HG02623 (cell line): ENCODE data around the gene ATAD3C.
"Not testable (repeated sequence)": the region's sequence is repeated elsewhere in the genome, so short reads cannot be mapped to it uniquely, and the experiment has no call there.

ENCODE experiments used
- ATAC-seq: cut with Tn5 transposase; IDR thresholded peaks from one replicate; pipeline ENCODE4 v1.9.1; 2021; ENCODE audit warnings: moderate library complexity; ENCODE audit not compliant: unreplicated experiment

ATAD3C gene

DNA sequence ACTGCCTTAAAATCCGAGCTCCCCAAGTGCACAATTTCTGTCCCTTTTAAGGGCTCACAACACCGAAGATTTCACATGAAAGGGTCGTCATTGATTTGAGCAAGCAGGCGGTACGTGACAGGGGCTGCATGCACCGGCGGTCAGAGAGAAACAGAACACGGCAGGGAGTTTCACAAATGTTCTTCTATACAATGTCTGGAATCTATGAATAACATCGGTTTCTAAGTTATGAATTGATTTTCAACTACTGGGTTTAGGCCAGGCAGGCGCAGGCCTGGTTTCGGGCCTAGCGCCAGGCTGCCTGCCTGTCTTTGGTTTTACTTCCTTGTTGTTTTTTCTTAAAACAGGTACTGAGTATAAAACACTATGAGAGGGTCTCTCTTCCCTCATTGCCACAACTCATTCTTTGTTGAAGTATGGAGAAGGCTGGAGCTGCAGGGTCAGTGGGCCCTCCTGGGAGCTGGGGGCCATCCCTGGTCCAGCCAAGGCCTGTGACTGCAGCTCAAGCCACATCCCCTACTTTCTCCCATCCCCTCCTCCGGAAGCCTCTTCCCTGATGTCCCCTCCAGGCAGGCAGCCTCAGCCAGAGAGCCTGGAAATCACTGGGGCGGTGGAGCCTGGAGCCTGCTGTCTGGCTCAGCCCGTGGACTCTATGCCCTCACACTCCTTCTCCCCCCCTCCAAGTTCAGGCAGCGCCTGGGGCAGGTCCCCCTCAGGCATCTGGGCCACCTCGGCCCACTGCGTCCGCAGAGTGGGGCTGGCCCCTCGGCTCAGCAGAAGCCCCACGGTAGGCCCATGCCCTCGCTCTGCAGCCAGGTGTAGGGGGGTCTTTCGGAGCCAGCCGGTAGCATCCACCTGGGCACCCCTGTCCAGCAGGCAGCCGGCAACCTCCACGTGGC lies 30.8 kb upstream of the ATAD3C start:
- no peak for ATAC-seq

DNA sequence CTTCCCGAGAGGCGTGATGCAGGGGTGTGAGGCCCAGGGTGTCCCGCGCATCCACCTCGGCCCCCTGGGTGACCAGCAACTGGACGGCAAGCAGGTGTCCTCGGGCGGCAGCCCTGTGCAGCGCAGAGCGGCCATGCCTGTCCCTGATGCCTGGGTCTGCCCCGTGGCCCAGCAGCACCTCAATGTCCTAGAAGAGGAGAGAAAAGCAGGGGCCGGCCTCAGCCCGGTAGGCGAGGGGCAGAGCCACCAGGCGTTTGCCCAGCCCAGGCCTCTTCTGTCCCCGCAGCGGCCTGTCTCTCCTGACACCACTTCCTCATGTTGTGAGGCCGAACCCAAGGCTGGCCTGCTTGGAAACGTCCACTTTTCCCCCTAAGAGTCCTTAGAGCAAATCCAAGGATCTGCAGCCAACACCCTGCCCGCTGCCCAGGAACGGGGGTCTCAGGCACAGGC lies 30.1 kb upstream of the ATAD3C start:
- no peak for ATAC-seq

DNA sequence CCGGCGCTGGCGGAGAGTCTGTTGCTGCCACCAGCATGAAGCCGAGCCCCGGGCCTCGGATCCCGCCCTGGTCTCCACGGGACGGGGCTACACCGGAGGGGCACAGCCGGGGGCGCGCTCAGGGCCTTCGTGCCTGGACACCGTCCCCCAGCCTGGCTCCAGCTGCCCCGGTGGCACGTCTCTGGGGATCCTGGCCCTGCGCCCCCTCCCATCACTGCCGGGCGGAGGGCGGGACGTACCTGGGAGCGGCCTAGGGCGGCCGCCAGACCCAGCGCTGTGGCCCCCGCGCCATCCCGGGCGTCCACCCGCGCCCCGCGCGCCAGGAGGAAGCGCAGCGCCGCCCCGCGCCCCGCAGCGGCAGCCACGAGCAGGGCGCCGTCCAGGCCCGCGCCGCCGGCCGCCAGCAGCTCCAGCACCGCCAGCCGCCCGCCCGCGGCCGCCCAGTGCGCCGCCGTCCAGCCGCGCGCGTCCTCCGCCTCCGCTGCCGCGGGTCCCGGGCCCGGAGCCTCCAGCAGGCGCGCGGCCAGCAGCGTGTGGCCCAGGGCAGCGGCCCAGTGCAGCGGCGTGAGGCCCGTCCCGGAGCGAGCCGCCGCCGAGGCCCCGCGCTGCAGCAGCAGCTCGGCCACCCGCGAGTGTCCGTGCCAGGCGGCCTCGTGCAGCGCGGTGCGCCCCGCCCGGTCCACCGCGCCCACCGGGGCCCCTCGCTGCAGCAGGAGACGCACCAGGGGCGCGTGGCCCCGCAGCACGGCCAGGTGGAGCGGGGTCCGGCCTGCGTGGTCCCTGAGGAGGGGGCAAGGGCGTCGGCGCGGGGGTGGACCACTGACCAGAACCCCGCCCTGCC lies 29.5 kb upstream of the ATAD3C start:
- ATAC-seq = no peak

DNA sequence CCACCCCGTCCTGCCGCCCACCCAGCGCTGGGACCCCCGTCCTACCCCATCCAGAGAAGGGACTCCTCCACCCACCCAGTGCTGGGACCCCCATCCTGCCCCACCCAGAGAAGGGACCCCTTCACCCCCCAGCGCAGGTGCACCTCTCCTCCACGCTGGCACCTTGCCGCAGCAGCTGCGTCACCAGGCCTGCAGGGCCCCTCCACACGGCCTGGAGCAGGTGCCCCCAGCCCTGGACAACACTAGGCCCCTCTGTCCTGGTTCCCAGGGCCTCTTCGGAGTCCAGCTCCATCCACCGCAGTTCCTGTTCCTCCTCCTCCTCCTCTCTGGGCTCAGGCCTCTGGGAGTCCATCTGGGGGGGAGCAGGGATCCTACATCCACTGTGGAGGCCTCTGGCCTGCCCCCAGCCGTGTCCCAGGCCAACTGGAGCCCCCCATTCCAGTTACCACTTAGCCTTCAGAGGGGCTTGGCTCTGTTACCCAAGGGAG lies 28.8 kb upstream of the ATAD3C start:
- ATAC-seq = no peak

DNA sequence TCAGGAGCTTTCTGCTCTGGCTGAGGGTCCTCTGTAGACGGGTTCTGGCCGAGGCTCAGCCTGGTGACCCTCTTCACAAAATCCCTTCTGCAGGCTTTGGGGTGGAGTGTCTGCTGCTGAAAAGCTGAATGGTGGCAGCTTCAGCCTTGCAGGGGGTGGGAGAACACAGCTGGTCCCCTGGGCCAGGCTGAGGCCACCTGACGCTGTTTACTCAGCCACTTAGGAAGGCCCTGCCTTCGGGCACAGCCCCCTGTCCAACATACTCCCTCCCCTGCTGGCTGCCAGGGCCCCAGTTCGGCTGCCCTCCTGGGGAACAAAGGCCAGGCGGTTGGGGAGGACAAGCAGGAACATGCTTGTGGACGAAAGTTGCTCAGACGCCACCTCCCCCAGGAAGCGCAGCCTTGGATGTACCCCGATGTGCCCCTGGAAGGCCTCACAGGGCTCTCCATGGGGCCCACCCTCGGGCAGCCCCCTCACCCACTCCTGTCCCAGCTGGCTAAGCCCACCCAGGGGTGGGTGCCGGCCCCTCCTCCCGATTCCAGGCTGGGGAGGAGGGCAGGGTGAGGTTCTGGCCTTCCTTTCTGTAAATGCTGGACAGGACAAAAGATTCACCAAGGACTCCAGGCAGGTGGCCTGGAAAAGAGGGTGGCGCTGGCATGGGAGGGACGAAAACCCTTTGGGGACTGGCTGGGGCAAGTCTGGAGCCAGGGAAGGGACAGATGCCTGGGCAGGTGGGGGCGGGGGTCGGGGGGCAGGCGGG lies 28.2 kb upstream of the ATAD3C start, which contains the start of gene ANKRD65:
TSS of gene ANKRD65 (minus strand) at position 130 of the 760 bp plus-strand sequence. CDS start 271 bp downstream, outside the sequence.
- no peak for ATAC-seq

DNA sequence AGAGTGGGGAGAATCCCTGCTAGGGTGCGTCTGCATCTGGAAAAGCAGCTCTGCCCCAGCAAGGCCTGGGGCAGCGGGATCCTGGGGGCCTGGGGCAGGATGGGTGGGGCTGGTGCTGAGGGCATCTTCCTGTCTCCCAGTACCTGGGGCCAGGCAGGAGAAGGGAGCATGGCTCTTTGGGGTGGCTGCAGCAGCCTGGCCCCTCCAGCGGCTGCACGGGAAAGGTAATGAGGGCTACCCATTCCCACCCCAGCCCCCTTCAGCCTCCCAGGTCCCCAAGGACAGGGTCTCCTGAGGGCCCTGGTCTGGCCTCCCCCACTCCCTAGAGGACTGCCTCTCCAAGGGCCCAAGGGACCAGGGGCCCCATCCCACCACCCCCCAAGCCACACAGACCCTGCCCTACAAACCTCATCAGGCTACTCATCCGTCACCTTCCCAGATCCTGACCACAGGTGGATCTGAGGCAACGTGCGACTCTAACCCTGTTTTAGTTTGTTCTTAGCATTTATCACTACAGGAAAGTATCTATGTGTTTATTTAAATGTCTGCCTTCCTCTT lies 27.5 kb upstream of the ATAD3C start:
- no peak for ATAC-seq

DNA sequence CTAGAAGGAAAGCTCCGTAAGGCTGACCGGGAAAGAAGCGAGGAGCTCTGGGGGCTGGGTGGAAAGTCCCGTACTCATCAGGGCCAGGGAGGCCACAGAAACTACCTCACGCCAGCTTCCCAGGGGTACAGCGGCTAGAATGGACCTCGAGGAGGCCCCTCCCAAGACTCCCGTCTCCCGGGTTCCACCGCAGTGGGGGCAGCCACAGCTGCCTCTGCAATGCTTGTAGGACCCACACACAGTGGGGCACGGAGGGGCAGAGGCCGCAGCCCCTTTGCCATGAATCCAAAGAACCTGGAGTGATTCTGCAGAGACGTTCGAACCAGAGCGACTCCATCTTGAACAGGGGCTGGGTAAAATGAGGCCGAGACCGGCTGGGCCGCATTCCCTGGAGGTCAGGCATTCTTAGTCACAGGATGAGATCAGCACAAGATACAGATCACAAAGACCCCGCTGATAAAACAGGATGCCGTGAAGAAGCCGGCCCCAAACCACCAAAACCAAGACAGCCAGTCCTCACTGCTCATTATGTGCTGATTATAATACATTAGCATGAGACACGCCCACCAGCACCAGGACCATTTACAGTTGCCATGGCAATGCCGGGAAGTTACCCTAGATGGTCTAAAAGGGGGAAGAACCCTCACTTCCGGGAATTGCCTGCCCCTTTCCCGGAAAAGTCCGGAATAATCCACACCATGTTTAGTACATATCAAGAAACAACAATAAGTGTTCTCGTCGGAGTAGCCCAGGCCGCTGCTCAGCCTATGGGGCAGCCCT lies 26.8 kb upstream of the ATAD3C start:
- no peak for ATAC-seq

- ATAC-seq = no peak
Observed at GRCh38 chr1:1423245-1423597, 26.3 kb upstream of the ATAD3C start.

DNA sequence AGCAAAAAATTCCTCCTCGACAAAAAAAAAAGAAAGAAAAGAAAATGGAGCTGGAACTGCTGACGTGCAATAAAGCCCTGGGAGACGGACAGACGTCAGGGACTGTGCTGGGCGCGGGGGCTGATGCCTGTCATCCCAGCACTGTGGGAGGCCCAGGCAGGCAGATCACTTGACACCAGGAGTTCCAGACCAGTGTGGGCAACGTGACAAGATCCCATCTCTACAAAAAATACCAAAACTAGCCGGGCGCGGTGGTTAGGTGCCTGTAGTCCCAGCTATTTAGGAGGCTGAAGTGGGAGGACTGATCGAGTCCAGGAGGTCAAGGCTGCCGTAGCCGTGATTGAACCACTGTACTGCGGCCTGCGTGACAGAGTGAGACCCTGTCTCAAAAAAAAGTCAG lies 24.8 kb upstream of the ATAD3C start:
- no peak for ATAC-seq

GRCh38 chr1:1425426-1425752 lies 24.1 kb upstream of the ATAD3C start:
- no peak for ATAC-seq

DNA sequence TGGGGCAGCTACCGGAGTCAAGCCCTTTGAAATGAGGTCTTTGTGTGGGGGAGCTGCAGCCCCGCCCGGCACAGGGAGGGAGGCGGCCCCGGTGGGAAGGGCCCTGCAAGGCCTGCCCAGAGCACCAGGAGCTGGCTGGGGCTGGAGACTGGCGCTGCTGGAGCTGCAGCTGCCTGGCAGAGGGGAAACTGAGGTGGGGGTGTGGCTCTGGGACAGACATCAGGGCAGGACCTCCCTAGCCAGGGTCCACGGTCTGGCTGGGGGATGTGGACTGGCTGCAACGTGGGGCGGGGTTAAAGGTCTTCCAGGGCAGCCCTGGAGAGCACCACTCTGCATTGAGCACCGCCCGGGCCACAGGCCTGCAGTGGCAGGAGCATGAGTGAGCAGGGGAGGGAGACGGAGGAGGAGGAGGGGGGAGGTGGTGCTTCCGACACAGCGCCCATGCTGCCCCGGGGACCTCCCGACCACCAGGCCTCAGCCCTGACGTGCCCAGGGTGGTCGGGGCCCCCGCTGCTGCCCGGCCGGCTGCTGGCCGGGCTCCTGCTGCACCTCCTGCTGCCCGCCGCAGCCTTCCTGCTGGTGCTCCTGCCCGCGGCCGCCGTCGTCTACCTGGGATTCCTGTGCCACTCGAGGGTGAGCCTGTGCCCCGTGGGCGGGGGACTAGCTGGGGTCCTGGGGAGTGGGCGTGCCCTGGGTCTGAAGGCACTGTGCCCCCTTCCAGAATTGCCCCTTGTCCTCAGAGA lies 23.6 kb upstream of the ATAD3C start:
- no peak for ATAC-seq

DNA sequence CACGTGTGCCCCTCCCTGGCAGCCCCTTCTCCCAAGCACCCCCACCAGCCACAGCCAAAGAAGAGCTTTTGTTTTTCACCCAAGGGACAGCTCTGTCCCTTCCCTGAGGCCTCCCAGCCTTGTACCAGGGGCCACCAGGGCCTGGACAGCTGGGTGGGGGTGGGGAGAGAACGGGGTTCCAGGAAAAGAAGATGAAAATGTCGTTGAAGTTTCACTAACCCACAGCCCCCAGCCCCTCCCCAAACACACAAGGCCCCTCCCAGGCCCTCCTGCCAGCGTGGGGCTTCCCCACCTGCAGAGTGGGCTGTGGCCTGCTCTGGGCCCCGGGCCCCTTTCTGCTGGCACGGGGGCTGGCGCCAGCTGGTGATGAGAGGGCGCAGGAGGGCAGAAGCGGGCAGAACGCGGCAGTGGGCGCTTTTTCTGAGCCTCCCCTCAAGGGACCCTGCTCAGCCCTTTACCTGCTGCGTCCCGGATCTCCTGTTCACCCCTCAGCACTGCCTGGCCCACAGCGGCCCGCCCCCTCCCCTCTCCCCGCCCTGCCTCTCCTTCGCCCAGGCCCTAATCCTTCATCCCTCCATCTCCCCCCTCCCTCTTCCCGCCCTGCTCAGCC lies 22.9 kb upstream of the ATAD3C start:
- no peak for ATAC-seq

- ATAC-seq = no peak
Observed at GRCh38 chr1:1427106-1427819, 22.2 kb upstream of the ATAD3C start.

DNA sequence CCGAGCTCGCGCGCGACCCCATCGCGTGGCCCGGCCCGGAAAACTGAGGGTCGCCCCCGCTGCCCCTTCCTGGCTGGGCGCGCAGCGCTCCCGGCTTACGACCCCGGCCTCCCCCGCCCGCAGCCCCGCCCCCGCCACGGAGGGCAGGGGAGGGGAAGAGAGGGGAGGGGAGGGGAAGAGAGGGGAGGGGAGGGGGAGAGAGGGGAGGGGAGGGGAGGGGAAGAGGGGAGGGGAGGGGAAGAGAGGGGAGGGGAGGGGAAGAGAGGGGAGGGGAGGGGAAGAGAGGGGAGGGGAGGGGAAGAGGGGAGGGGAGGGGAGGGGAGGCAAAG lies 21.7 kb upstream of the ATAD3C start:
- ATAC-seq = no peak

DNA sequence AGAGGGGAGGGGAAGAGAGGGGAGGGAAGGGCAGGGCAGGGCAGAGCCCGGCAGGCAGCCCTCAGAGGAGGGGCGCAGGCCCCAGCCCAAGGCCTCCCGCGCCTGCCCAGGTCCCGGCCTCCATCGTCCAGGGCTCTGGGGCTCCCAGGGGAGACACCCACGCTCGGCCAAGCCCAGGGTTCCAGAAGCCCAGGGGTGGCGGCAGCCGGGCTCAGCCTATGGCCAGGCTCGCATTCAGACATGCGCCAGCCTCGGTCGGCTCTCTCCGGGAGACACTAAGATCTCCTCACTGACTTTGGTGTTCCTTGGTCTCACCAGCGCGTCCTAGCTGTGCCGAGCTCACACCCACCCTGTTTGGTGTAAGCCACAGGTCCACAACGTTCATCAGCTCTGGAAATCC lies 21.3 kb upstream of the ATAD3C start:
- no peak for ATAC-seq

GRCh38 chr1:1428967-1429366 lies 20.5 kb upstream of the ATAD3C start:
- ATAC-seq = not testable (repeated sequence)

- no peak for ATAC-seq
Observed at GRCh38 chr1:1429671-1430073, 19.8 kb upstream of the ATAD3C start.
